HEK293 (cell line): ENCODE results near the gene TSTD1.

ENCODE experiments used
- CTCF ChIA-PET: fragments of 350-600 bp; formaldehyde crosslinking; extraction: SDS; loops from one replicate; lab custom pipeline; 2021; ENCODE audit warnings: antibody characterized with exemption; lab: Yijun Ruan, JAX
- POLR2A ChIA-PET: fragments of 300-600 bp; formaldehyde crosslinking; extraction: SDS; loops from one replicate; lab custom pipeline; 2020; ENCODE audit warnings: antibody characterized with exemption, inconsistent platforms; lab: Yijun Ruan, JAX
- H3K27ac ChIP-seq: fragments of 200-500 bp; sonication (Bioruptor generic); 2 replicates; pipeline ENCODE4 v1.5.1; 2014; ENCODE audit warnings: low read depth, low read length, control low read depth, inconsistent platforms; ENCODE audit errors: extremely low read depth
- H3K36me3 ChIP-seq, 2 experiments: fragments of 200-500 bp in 1 of 2; sonication (Bioruptor generic) in 1 of 2; 1 replicate in 1 of 2; 2 replicates in 1 of 2; pipeline ENCODE4 v1.5.1; 2014 to 2017; ENCODE audit warnings: inconsistent platforms in 2 of 2, low read length in 2 of 2; ENCODE audit not compliant: control insufficient read depth in 2 of 2, insufficient read depth in 1 of 2
- H3K4me1 ChIP-seq: fragments of 200-500 bp; sonication (Bioruptor generic); 2 replicates; pipeline ENCODE4 v1.5.1; 2014; ENCODE audit warnings: mild to moderate bottlenecking, low read length, inconsistent platforms; ENCODE audit not compliant: control insufficient read depth, insufficient read depth
- H3K4me3 ChIP-seq: 2 replicates; pipeline ENCODE4 v1.5.1; 2011; ENCODE audit warnings: low read depth, mild to moderate bottlenecking, control low read depth, low read length, moderate library complexity
- H3K9me3 ChIP-seq: fragments of 200-500 bp; sonication (Bioruptor generic); 2 replicates; pipeline ENCODE4 v1.5.1; 2014; ENCODE audit warnings: low read depth, low read length, inconsistent platforms; ENCODE audit not compliant: control insufficient read depth, insufficient read depth
- ATF2 ChIP-seq: fragments of 450-650 bp; formaldehyde crosslinking; IDR thresholded peaks from 2 replicates; pipeline ENCODE4 v1.5.1; 2016; ENCODE audit warnings: missing biosample characterization, missing genetic modification characterization, low read depth
- GLIS1 ChIP-seq: fragments of 450-650 bp; formaldehyde crosslinking; IDR thresholded peaks from 2 replicates; pipeline ENCODE4 v1.5.1; 2016; ENCODE audit warnings: missing biosample characterization, missing genetic modification characterization
- GLIS2 ChIP-seq: fragments of 450-650 bp; formaldehyde crosslinking; IDR thresholded peaks from 2 replicates; pipeline ENCODE4 v1.5.1; 2016; ENCODE audit warnings: missing biosample characterization, missing genetic modification characterization
- KLF1 ChIP-seq: fragments of 450-650 bp; formaldehyde crosslinking; IDR thresholded peaks from 2 replicates; pipeline ENCODE4 v1.5.1; 2016; ENCODE audit warnings: missing biosample characterization, missing genetic modification characterization
- KLF16 ChIP-seq: fragments of 450-650 bp; formaldehyde crosslinking; IDR thresholded peaks from 2 replicates; pipeline ENCODE4 v1.5.1; 2017; ENCODE audit warnings: missing biosample characterization, missing genetic modification characterization
- KLF8 ChIP-seq: fragments of 450-650 bp; formaldehyde crosslinking; IDR thresholded peaks from 2 replicates; pipeline ENCODE4 v1.5.1; 2016; ENCODE audit warnings: missing biosample characterization, missing genetic modification characterization
- KLF9 ChIP-seq: fragments of 450-650 bp; formaldehyde crosslinking; IDR thresholded peaks from 2 replicates; pipeline ENCODE4 v1.5.1; 2016; ENCODE audit warnings: missing biosample characterization, missing genetic modification characterization, low read depth
- PRDM10 ChIP-seq: fragments of 450-650 bp; formaldehyde crosslinking; IDR thresholded peaks from 2 replicates; pipeline ENCODE4 v1.5.1; 2016; ENCODE audit warnings: missing biosample characterization, missing genetic modification characterization
- SP3 ChIP-seq: fragments of 450-650 bp; formaldehyde crosslinking; IDR thresholded peaks from 2 replicates; pipeline ENCODE4 v1.5.1; 2016; ENCODE audit warnings: missing biosample characterization, missing genetic modification characterization
- ZBTB17 ChIP-seq: fragments of 450-650 bp; formaldehyde crosslinking; IDR thresholded peaks from 2 replicates; pipeline ENCODE4 v1.5.1; 2016; ENCODE audit warnings: missing biosample characterization, missing genetic modification characterization
- ZBTB20 ChIP-seq: fragments of 450-650 bp; formaldehyde crosslinking; IDR thresholded peaks from 2 replicates; pipeline ENCODE4 v1.5.1; 2016; ENCODE audit warnings: missing biosample characterization, missing genetic modification characterization
- ZBTB48 ChIP-seq: fragments of 450-650 bp; formaldehyde crosslinking; IDR thresholded peaks from 2 replicates; pipeline ENCODE4 v1.5.1; 2016; ENCODE audit warnings: missing biosample characterization, missing genetic modification characterization
- ZBTB7A ChIP-seq: fragments of 450-650 bp; formaldehyde crosslinking; IDR thresholded peaks from 2 replicates; pipeline ENCODE4 v1.5.1; 2016; ENCODE audit warnings: low read depth, missing biosample characterization, missing genetic modification characterization
- ZIC2 ChIP-seq: fragments of 450-650 bp; formaldehyde crosslinking; IDR thresholded peaks from 2 replicates; pipeline ENCODE4 v1.5.1; 2016; ENCODE audit warnings: missing biosample characterization, missing genetic modification characterization
- ZNF2 ChIP-seq: fragments of 450-650 bp; formaldehyde crosslinking; IDR thresholded peaks from 2 replicates; pipeline ENCODE4 v1.5.1; 2016; ENCODE audit warnings: missing biosample characterization, missing genetic modification characterization
- ZNF324 ChIP-seq: fragments of 450-650 bp; formaldehyde crosslinking; IDR thresholded peaks from 2 replicates; pipeline ENCODE4 v1.5.1; 2016; ENCODE audit warnings: missing biosample characterization, missing genetic modification characterization
- ZNF335 ChIP-seq: fragments of 450-650 bp; formaldehyde crosslinking; conservative IDR thresholded peaks from 2 replicates; pipeline ENCODE4 v1.5.1; 2016; ENCODE audit warnings: missing biosample characterization, missing genetic modification characterization
- ZNF366 ChIP-seq: fragments of 450-650 bp; formaldehyde crosslinking; conservative IDR thresholded peaks from 2 replicates; pipeline ENCODE4 v1.5.1; 2016; ENCODE audit warnings: missing biosample characterization, missing genetic modification characterization
- ZNF391 ChIP-seq: fragments of 450-650 bp; formaldehyde crosslinking; IDR thresholded peaks from 2 replicates; pipeline ENCODE4 v1.5.1; 2016; ENCODE audit warnings: low read depth, missing biosample characterization, missing genetic modification characterization, borderline replicate concordance
- ZNF423 ChIP-seq: fragments of 450-650 bp; formaldehyde crosslinking; IDR thresholded peaks from 2 replicates; pipeline ENCODE4 v1.5.1; 2016; ENCODE audit warnings: missing biosample characterization, missing genetic modification characterization
- ZNF473 ChIP-seq: fragments of 450-650 bp; formaldehyde crosslinking; IDR thresholded peaks from 2 replicates; pipeline ENCODE4 v1.5.1; 2017; ENCODE audit warnings: missing biosample characterization, missing genetic modification characterization
- ZNF513 ChIP-seq: fragments of 450-650 bp; IDR thresholded peaks from 2 replicates; pipeline ENCODE4 v1.5.1; 2018; ENCODE audit warnings: missing biosample characterization, missing genetic modification characterization
- ZNF571 ChIP-seq: fragments of 450-650 bp; formaldehyde crosslinking; IDR thresholded peaks from 2 replicates; pipeline ENCODE4 v1.5.0; 2017; ENCODE audit warnings: missing biosample characterization, missing genetic modification characterization
- ZNF580 ChIP-seq: fragments of 450-650 bp; formaldehyde crosslinking; IDR thresholded peaks from 2 replicates; pipeline ENCODE4 v1.5.1; 2016; ENCODE audit warnings: missing biosample characterization, missing genetic modification characterization
- ZNF639 ChIP-seq: fragments of 450-650 bp; formaldehyde crosslinking; IDR thresholded peaks from 2 replicates; pipeline ENCODE4 v1.5.1; 2016; ENCODE audit warnings: missing biosample characterization, missing genetic modification characterization
- ZNF692 ChIP-seq: fragments of 450-650 bp; formaldehyde crosslinking; IDR thresholded peaks from 2 replicates; pipeline ENCODE4 v1.5.1; 2016; ENCODE audit warnings: missing biosample characterization, missing genetic modification characterization
- ZNF76 ChIP-seq: fragments of 450-650 bp; formaldehyde crosslinking; IDR thresholded peaks from 2 replicates; pipeline ENCODE4; 2016; ENCODE audit warnings: low read depth, missing biosample characterization, missing genetic modification characterization, borderline replicate concordance

Gene TSTD1

GRCh38 chr1:161020509-161021164 lies 18.1 kb downstream of the TSTD1 start, which contains the start of gene F11R:
Gene F11R (minus strand): TSS chr1:161021152. CDS start chr1:161021073, 79 bp downstream.
- H3K9me3 ChIP-seq = no peaks in the 10 kb centered on the region
- peak within 1 kb of the TSS; percentile 35 for H3K27ac ChIP-seq
- POLR2A ChIA-PET = interaction anchor here (0.6 to 3.1 kb wide), 27 partner anchors 9 to 772 kb away, joined by 3 to 50 read pairs (median 4); partner anchors contain the start of genes NIT1, PFDN2, PPOX and TOMM40L
- peak within 1 kb of the TSS; percentile 59 for H3K4me3 ChIP-seq
- H3K36me3 ChIP-seq = no peaks in the 10 kb centered on the region
- 0 out of 2 replicates have a peak, but pooled peaks cover 2% of the 10 kb centered on the region for H3K4me1 ChIP-seq
- CTCF ChIA-PET = interaction anchor here (0.7 to 2.8 kb wide), 8 partner anchors 19 to 919 kb away, joined by 3 to 18 read pairs (median 7); partner anchors contain the start of genes TSTD1 and USF1
- TF ChIP-seq ZBTB48 (tag by site-specific recombination) (peak; percentile 73; the same call in 1 of the 2 replicates), ZNF513 (tag by site-specific recombination) (peak; percentile 23; the same call in 1 of the 2 replicates), KLF16 (tag by site-specific recombination) (peak; percentile 71; the same call in 1 of the 2 replicates), ZBTB7A (tag by site-specific recombination) (0 out of 2 replicates have a peak, but pooled peaks have one; percentile 39), ZNF2 (tag by site-specific recombination) (peak; percentile 72), ZNF423 (0 out of 2 replicates have a peak, but pooled peaks have one; percentile 48), PRDM10 (tag by site-specific recombination) (peak; percentile 87), ZNF473 (no peak), ZNF571 (tag by site-specific recombination) (no peak), ZNF366 (tag by site-specific recombination) (peak; percentile 64), KLF8 (peak; percentile 91; the same call in 1 of the 2 replicates), ATF2 (tag by site-specific recombination) (no peak), ZBTB17 (tag by site-specific recombination) (peak; percentile 82), ZIC2 (tag by site-specific recombination) (peak; percentile 49), SP3 (tag by site-specific recombination) (peak; percentile 77; the same call in 1 of the 2 replicates), ZNF324 (peak; percentile 42; the same call in 1 of the 2 replicates), ZNF391 (tag by site-specific recombination) (0 out of 2 replicates have a peak, but pooled peaks have one; percentile 47), ZNF639 (tag by site-specific recombination) (0 out of 2 replicates have a peak, but pooled peaks have one; percentile 46), ZNF692 (tag by site-specific recombination) (0 out of 2 replicates have a peak, but pooled peaks have one; percentile 17), GLIS2 (tag by site-specific recombination) (peak; percentile 71), ZNF335 (peak; percentile 94), KLF1 (tag by site-specific recombination) (peak; percentile 83), GLIS1 (tag by site-specific recombination) (peak; percentile 58), ZNF580 (tag by site-specific recombination) (0 out of 2 replicates have a peak, but pooled peaks have one; percentile 25), KLF9 (peak; percentile 78), ZBTB20 (tag by site-specific recombination) (peak; percentile 15; the same call in 1 of the 2 replicates), ZNF76 (tag by site-specific recombination) (peak; percentile 71; the same call in 1 of the 2 replicates)
